ENCODE data around the gene TSR1.

- no peak for TF ChIP-seq CTCF (IDR thresholded peaks at IDR 0.05)
- peak in 1 of 2 donors; percentile 34 for TF ChIP-seq POLR2A (IDR thresholded peaks at IDR 0.05)
These were observed at the start of gene TSR1 for GRCh38 chr17:2336215-2336851.

All from lower leg skin (tissue), 3 donors.